Epithelial cell of esophagus (primary cell): ENCODE measurements around the gene EXOC6.

Experiments used
- DNase-seq: peaks from one replicate; pipeline ENCODE4 v3.0.0; 2010; ENCODE audit warnings: low read depth
- H3K4me3 ChIP-seq: 2 replicates; pipeline ENCODE4 v1.5.1; 2011; ENCODE audit warnings: mild to moderate bottlenecking, low read length, control low read depth
- CTCF ChIP-seq: IDR thresholded peaks from 2 replicates; pipeline ENCODE4 v1.5.1; 2011; ENCODE audit warnings: low read depth, mild to moderate bottlenecking, low read length, control low read depth, inconsistent platforms; ENCODE audit not compliant: insufficient read depth; ENCODE audit errors: missing control alignments

EXOC6 gene

GRCh38 chr10:93085272-93085859 is 237.0 kb downstream of the EXOC6 start:
- no peak for DNase-seq
- H3K4me3 ChIP-seq = no peak overlapping the region
- no peak for TF ChIP-seq CTCF

GRCh38 chr10:93086289-93086688 is 238.0 kb downstream of the EXOC6 start:
- no peak for TF ChIP-seq CTCF

GRCh38 chr10:93087846-93088245 is 239.5 kb downstream of the EXOC6 start:
- TF ChIP-seq CTCF = no peak
- no peak for DNase-seq
- no peak overlapping the region for H3K4me3 ChIP-seq

More at GRCh38 chr10:93086289-93086688, 238.0 kb downstream of the EXOC6 start:
- H3K4me3 ChIP-seq = no peak overlapping the region
- no peak for DNase-seq

GRCh38 chr10:93088466-93088865 is 240.1 kb downstream of the EXOC6 start:
- TF ChIP-seq CTCF = no peak
- no peak for DNase-seq
- H3K4me3 ChIP-seq = no peak overlapping the region

- no peak for DNase-seq
- H3K4me3 ChIP-seq = no peak overlapping the region
- TF ChIP-seq CTCF = no peak
Measured at GRCh38 chr10:93090619-93091018, 242.3 kb downstream of the EXOC6 start.

DNA sequence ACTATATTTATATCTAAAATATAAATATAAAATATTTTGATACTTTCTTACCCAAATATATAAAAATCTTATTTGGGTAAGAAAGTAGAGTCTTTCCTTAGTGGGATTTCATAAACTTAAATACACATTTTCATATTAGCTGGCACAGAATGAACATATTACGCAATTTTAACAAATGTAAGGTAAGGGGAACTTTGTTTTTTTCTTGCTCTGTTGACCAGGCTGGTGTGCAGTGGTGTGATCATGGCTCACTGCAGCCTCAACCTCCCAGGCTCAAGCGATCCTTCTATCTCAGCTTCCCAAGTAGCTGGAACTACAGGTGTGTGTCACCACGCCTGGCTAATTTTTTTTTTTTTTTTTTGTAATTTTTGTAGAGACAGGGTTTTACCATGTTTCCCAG is 243.6 kb downstream of the EXOC6 start:
- no peak for TF ChIP-seq CTCF
- H3K4me3 ChIP-seq = no peak overlapping the region
- DNase-seq = no peak

- TF ChIP-seq CTCF = no peak
- DNase-seq = no peak
Measured at GRCh38 chr10:93095225-93095624, 246.9 kb downstream of the EXOC6 start.

More at GRCh38 chr10:93095225-93095624, 246.9 kb downstream of the EXOC6 start:
- H3K4me3 ChIP-seq = no peak overlapping the region
